HCT116 (cell line): Measurements from ENCODE around the gene SNED1. TPM values are rescaled to one million over a fixed set of nuclear protein-coding genes. Genes with fewer than 3 reads are reported as not detected.

Source experiments
- ATAC-seq: fragments of 200-7000 bp; cut with Tn5 transposase; 2 replicates; pipeline ENCODE4 v1.9.1; 2020; ENCODE audit warnings: mild to moderate bottlenecking, moderate library complexity
- BruUV-seq: library from RNA; stranded (reverse); fragments of 400-500 nt; replicated peaks from 2 replicates; lab custom pipeline; 2021; lab: Mats Ljungman, UMichigan
- CTCF ChIA-PET: fragments of 300-600 bp; sonication (Branson Sonifier 250); formaldehyde crosslinking; loops from one replicate; lab custom pipeline; 2021; ENCODE audit warnings: antibody characterized with exemption; lab: Charles Lee
- POLR2A ChIA-PET: fragments of 300-600, 350-600 bp; sonication (Branson Sonifier 250); formaldehyde crosslinking; loops from one replicate; lab custom pipeline; 2021; ENCODE audit warnings: antibody characterized with exemption; lab: Charles Lee
- RAD21 ChIA-PET, 2 experiments: fragments of 300-600 bp; sonication (Branson Sonifier 250); formaldehyde crosslinking; loops; one replicate each; lab custom pipeline; 2023; ENCODE audit warnings: low total read pairs in 2 of 2; ENCODE audit not compliant: uncharacterized antibody in 2 of 2, unreplicated experiment in 2 of 2, low non-redundant PET in 1 of 2; lab: Charles Lee
- DNase-seq: peaks from one replicate; pipeline ENCODE4 v3.0.0-alpha.2; 2010; ENCODE audit warnings: low read depth, low spot score
- H2AFZ ChIP-seq: fragments of 200-600 bp; shearing (Covaris generic), sonication (generic); 2 replicates; pipeline ENCODE4 v1.6.1; 2017; ENCODE audit warnings: low read depth, mixed run types, mixed read lengths, antibody characterized with exemption, low read length; ENCODE audit not compliant: poor library complexity, severe bottlenecking
- H3K27ac ChIP-seq: 2 replicates; pipeline ENCODE4 v1.5.1; 2012; ENCODE audit warnings: low read depth, low read length
- H3K27me3 ChIP-seq: fragments of 200-600 bp; sonication (generic); 2 replicates; pipeline ENCODE4 v1.6.1; 2016; ENCODE audit warnings: mixed run types, low read length, mixed read lengths; ENCODE audit not compliant: insufficient read depth
- H3K36me3 ChIP-seq, 2 experiments: fragments of 200-500 bp in 1 of 2; fragments of 200-600 bp in 1 of 2; sonication (Bioruptor generic) in 1 of 2; sonication (generic) in 1 of 2; 2 replicates each; pipeline versions ENCODE4 v1.5.1 to v1.6.1; 2014 to 2016; ENCODE audit warnings: low read length in 2 of 2, inconsistent platforms in 1 of 2, mixed read lengths in 1 of 2, mixed run types in 1 of 2; ENCODE audit not compliant: insufficient read depth in 2 of 2, control insufficient read depth in 1 of 2
- H3K4me1 ChIP-seq, 2 experiments: fragments of 200-600 bp in 1 of 2; sonication (generic) in 1 of 2; 2 replicates each; pipeline versions ENCODE4 v1.5.1 to v1.6.1; 2012 to 2017; ENCODE audit warnings: low read length in 2 of 2, inconsistent platforms in 1 of 2, mild to moderate bottlenecking in 1 of 2, mixed read lengths in 1 of 2, mixed run types in 1 of 2, moderate library complexity in 1 of 2; ENCODE audit not compliant: insufficient read depth in 2 of 2, control insufficient read depth in 1 of 2
- H3K4me2 ChIP-seq: fragments of 200-600 bp; sonication (generic); 2 replicates; pipeline ENCODE4 v1.6.1; 2017; ENCODE audit warnings: mixed run types, low read length, mixed read lengths
- H3K4me3 ChIP-seq, 2 experiments: fragments of 200-600 bp in 1 of 2; sonication (generic) in 1 of 2; replicated peaks in 1 of 2; 2 replicates each; pipeline ENCODE4 v1.5.1; 2011 to 2016; ENCODE audit warnings: low read length in 2 of 2, control low read depth in 1 of 2, low read depth in 1 of 2, mild to moderate bottlenecking in 1 of 2, mixed read lengths in 1 of 2, mixed run types in 1 of 2
- H3K79me2 ChIP-seq: fragments of 200-600 bp; sonication (generic); 2 replicates; pipeline ENCODE4 v1.6.1; 2017; ENCODE audit warnings: mild to moderate bottlenecking, mixed run types, low read length, moderate library complexity, mixed read lengths; ENCODE audit not compliant: insufficient read depth
- H3K9ac ChIP-seq: fragments of 200-600 bp; sonication (generic); 2 replicates; pipeline ENCODE4 v1.6.1; 2016; ENCODE audit warnings: low read length, mixed read lengths
- H3K9me2 ChIP-seq: fragments of 200-600 bp; sonication (generic), shearing (Covaris generic); 2 replicates; pipeline ENCODE4 v1.6.1; 2017; ENCODE audit warnings: mixed run types, mild to moderate bottlenecking, moderate library complexity; ENCODE audit not compliant: insufficient read depth
- H3K9me3 ChIP-seq, 2 experiments: fragments of 200-500 bp in 1 of 2; fragments of 200-600 bp in 1 of 2; sonication (Bioruptor generic) in 1 of 2; sonication (generic) in 1 of 2; 2 replicates each; pipeline ENCODE4 v1.6.1; 2014 to 2017; ENCODE audit warnings: low read length in 2 of 2, mixed read lengths in 2 of 2, inconsistent platforms in 1 of 2, low read depth in 1 of 2, mild to moderate bottlenecking in 1 of 2, mixed run types in 1 of 2, moderate library complexity in 1 of 2; ENCODE audit not compliant: control insufficient read depth in 1 of 2, insufficient read depth in 1 of 2
- H4K20me1 ChIP-seq: fragments of 200-600 bp; sonication (generic), shearing (Covaris generic); 2 replicates; pipeline ENCODE4 v1.6.1; 2017; ENCODE audit warnings: mixed run types, mild to moderate bottlenecking, moderate library complexity; ENCODE audit not compliant: insufficient read depth
- CEBPB ChIP-seq: IDR thresholded peaks from 2 replicates; pipeline ENCODE4 v1.6.1; 2012; ENCODE audit warnings: low read depth
- EGR1 ChIP-seq: IDR thresholded peaks from 2 replicates; pipeline ENCODE4 v1.6.1; 2012; ENCODE audit warnings: low read depth
- ELF1 ChIP-seq: IDR thresholded peaks from 2 replicates; pipeline ENCODE4 v1.6.1; 2012; ENCODE audit warnings: low read depth, borderline replicate concordance
- FOSL1 ChIP-seq: IDR thresholded peaks from 2 replicates; pipeline ENCODE4 v1.6.1; 2012; ENCODE audit warnings: low read depth
- POLR2A ChIP-seq: IDR thresholded peaks from 2 replicates; pipeline ENCODE4 v1.7.0; 2011; ENCODE audit warnings: borderline replicate concordance; ENCODE audit not compliant: insufficient read depth, insufficient read length; ENCODE audit errors: extremely low read depth
- RAD21 ChIP-seq: IDR thresholded peaks from 2 replicates; pipeline ENCODE4 v1.6.1; 2012; ENCODE audit warnings: low read depth, mild to moderate bottlenecking
- SRF ChIP-seq: IDR thresholded peaks from 2 replicates; pipeline ENCODE4 v1.6.1; 2012; ENCODE audit warnings: low read depth
- TCF7L2 ChIP-seq: IDR thresholded peaks from 2 replicates; pipeline ENCODE4 v1.7.0; 2011; ENCODE audit warnings: borderline replicate concordance, inconsistent platforms; ENCODE audit not compliant: insufficient read depth, insufficient read length; ENCODE audit errors: extremely low read depth
- YY1 ChIP-seq: IDR thresholded peaks from 2 replicates; pipeline ENCODE4 v1.6.1; 2011; ENCODE audit warnings: low read length, low read depth, moderate library complexity, mild to moderate bottlenecking; ENCODE audit not compliant: insufficient replicate concordance; ENCODE audit errors: extremely low read depth
- intact Hi-C: fragments of 100-400 bp; cut with micrococcal nuclease; formaldehyde crosslinking; loops from 2 replicates; pipeline ENCODE4 v1.10.0; 2022
- total RNA-seq: library from RNA; stranded (reverse); gene quantifications from one replicate; pipeline ENCODE4 v1.2.1, GENCODE V29; 2021; ENCODE audit not compliant: unreplicated experiment
- TF ChIP-seq, protein P1 (sequence below), 3 experiments: fragments of 200-600 bp in 1 of 3; sonication (generic) in 1 of 3; IDR thresholded peaks in 2 of 3; conservative IDR thresholded peaks in 1 of 3; 2 replicates each; pipeline ENCODE4 v1.5.1; 2012 to 2017; ENCODE audit warnings: low read depth in 2 of 3, low read length in 2 of 3, antibody characterized with exemption in 1 of 3, borderline replicate concordance in 1 of 3, control low read depth in 1 of 3, mild to moderate bottlenecking in 1 of 3, mixed read lengths in 1 of 3, mixed run types in 1 of 3, moderate library complexity in 1 of 3; ENCODE audit not compliant: insufficient read depth in 1 of 3
- TF ChIP-seq, protein P2 (sequence below): IDR thresholded peaks from 2 replicates; pipeline ENCODE4 v1.6.1; 2012
- TF ChIP-seq, protein P3 (sequence below): IDR thresholded peaks from 2 replicates; pipeline ENCODE4 v1.6.1; 2011; ENCODE audit warnings: mild to moderate bottlenecking, low read length, moderate library complexity; ENCODE audit not compliant: insufficient replicate concordance; ENCODE audit errors: extremely low read depth

The SNED1 gene
- total RNA-seq, 1 experiment from 2014 or later, result 9.6 TPM

DNA sequence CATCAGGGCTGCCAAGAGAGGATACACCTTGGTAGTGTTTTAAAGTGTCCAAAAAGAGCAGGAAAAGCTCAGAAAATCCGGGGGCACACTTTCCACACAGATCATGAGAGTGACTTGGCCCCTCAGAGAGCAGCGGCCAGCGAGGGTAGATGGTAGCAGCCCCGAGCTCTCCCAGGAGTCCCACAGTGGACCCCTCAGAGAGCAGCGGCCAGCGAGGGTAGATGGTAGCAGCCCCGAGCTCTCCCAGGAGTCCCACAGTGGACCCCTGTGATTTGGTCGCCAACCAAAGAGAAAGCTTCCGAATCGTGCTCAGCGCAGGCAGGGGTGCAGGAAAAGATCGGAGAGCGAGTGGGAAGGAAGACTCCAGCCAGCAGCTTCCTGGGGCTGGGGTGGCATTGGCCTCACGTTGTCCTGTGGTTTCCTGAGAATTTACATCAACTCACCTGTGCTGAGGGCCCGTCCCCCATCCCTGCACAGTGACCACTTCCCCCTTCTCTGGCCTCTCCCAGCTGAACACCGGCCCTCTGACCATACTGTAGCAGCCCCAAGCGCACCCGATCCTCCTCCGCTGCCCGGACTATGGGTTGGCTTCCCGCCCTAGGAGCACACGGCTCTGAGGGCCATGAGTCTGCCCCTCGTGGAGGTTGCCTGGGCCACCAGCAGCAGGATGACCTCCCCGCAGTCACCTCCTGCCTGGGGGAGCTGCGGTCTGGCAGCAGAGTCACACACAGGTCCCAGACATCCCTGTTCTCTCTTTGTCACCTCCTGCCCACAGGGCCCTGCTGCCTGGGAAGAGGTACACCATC lies 69.9 kb downstream of the SNED1 start:
- Histone ChIP-seq H3K79me2 (no peaks in the 10 kb centered on the region), H3K9me2 (no peaks in the 10 kb centered on the region), H3K9me3 (no peaks in the 10 kb centered on the region), H3K4me1 (peaks cover 3 to 11% of the 10 kb centered on the region in 2 experiments; a peak in 3 of 4 replicates), H3K4me2 (no peak overlapping the region), H4K20me1 (no peaks in the 10 kb centered on the region), H3K4me3 (no peak overlapping the region), H2AFZ (no peak overlapping the region), H3K9ac (no peak overlapping the region), H3K27me3 (no peaks in the 10 kb centered on the region), H3K27ac (no peak overlapping the region), H3K36me3 (no peaks in the 10 kb centered on the region)
- ATAC-seq (no peak), DNase-seq (no peak)
- ChIA-PET RAD21 (no interaction called here), CTCF (interaction anchor here (1.2 kb wide), 1 partner anchor 10 kb away, joined by 6 read pairs; no protein-coding TSS in a partner anchor), POLR2A (no interaction called here)
- no peak for TF ChIP-seq TCF7L2
- TF ChIP-seq, protein P1, sequence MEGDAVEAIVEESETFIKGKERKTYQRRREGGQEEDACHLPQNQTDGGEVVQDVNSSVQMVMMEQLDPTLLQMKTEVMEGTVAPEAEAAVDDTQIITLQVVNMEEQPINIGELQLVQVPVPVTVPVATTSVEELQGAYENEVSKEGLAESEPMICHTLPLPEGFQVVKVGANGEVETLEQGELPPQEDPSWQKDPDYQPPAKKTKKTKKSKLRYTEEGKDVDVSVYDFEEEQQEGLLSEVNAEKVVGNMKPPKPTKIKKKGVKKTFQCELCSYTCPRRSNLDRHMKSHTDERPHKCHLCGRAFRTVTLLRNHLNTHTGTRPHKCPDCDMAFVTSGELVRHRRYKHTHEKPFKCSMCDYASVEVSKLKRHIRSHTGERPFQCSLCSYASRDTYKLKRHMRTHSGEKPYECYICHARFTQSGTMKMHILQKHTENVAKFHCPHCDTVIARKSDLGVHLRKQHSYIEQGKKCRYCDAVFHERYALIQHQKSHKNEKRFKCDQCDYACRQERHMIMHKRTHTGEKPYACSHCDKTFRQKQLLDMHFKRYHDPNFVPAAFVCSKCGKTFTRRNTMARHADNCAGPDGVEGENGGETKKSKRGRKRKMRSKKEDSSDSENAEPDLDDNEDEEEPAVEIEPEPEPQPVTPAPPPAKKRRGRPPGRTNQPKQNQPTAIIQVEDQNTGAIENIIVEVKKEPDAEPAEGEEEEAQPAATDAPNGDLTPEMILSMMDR (IDR thresholded peaks at IDR 0.05 in 2 of 3, conservative IDR thresholded peaks at IDR 0.05 in 1 of 3; ENCODE audit: borderline replicate concordance in 1 of 3, insufficient read depth in 1 of 3, low read depth in 2 of 3, low read length in 2 of 3), result no peak
- no peak for TF ChIP-seq ELF1
- TF ChIP-seq, protein P2, sequence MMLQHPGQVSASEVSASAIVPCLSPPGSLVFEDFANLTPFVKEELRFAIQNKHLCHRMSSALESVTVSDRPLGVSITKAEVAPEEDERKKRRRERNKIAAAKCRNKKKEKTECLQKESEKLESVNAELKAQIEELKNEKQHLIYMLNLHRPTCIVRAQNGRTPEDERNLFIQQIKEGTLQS, result no peak
- no peak for TF ChIP-seq EGR1
- TF ChIP-seq POLR2A, result no peak
- TF ChIP-seq FOSL1, result no peak
- TF ChIP-seq CEBPB, result no peak
- TF ChIP-seq, protein P3, sequence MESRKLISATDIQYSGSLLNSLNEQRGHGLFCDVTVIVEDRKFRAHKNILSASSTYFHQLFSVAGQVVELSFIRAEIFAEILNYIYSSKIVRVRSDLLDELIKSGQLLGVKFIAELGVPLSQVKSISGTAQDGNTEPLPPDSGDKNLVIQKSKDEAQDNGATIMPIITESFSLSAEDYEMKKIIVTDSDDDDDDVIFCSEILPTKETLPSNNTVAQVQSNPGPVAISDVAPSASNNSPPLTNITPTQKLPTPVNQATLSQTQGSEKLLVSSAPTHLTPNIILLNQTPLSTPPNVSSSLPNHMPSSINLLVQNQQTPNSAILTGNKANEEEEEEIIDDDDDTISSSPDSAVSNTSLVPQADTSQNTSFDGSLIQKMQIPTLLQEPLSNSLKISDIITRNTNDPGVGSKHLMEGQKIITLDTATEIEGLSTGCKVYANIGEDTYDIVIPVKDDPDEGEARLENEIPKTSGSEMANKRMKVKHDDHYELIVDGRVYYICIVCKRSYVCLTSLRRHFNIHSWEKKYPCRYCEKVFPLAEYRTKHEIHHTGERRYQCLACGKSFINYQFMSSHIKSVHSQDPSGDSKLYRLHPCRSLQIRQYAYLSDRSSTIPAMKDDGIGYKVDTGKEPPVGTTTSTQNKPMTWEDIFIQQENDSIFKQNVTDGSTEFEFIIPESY, result no peak
- TF ChIP-seq RAD21, result no peak
- no peak for TF ChIP-seq YY1
- TF ChIP-seq SRF, result no peak
- intact Hi-C loops, result no loop called here
- BruUV-seq, result no TSS peak
